ENCODE data around the gene ADGRD1.

Gene ADGRD1

DNA sequence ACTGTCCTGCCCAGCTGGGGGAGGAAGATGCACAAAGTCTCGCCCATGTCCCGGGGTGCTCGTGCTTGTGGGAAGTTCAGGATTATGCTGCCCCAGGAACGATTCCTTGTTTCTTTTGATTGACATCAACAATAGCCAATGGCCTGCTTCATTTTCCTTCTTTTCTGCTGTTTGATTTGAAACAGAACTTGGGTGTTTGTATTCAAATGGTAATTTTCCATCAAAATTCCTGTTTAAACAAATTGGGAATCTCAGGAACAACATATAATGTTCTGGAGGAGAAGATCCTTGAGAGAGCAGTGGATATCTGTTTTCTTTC, 97.4 kb downstream of the ADGRD1 start:
- no peak for TF ChIP-seq MYC (IDR thresholded peaks at IDR 0.05; ENCODE audit: low read depth, low read length)
- TF ChIP-seq, protein P1, sequence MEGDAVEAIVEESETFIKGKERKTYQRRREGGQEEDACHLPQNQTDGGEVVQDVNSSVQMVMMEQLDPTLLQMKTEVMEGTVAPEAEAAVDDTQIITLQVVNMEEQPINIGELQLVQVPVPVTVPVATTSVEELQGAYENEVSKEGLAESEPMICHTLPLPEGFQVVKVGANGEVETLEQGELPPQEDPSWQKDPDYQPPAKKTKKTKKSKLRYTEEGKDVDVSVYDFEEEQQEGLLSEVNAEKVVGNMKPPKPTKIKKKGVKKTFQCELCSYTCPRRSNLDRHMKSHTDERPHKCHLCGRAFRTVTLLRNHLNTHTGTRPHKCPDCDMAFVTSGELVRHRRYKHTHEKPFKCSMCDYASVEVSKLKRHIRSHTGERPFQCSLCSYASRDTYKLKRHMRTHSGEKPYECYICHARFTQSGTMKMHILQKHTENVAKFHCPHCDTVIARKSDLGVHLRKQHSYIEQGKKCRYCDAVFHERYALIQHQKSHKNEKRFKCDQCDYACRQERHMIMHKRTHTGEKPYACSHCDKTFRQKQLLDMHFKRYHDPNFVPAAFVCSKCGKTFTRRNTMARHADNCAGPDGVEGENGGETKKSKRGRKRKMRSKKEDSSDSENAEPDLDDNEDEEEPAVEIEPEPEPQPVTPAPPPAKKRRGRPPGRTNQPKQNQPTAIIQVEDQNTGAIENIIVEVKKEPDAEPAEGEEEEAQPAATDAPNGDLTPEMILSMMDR (IDR thresholded peaks at IDR 0.05; ENCODE audit: low read depth, low read length) = no peak
- no peak for TF ChIP-seq POLR2A (IDR thresholded peaks at IDR 0.05; ENCODE audit: extremely low read depth, insufficient read length)
- TF ChIP-seq, protein P2, sequence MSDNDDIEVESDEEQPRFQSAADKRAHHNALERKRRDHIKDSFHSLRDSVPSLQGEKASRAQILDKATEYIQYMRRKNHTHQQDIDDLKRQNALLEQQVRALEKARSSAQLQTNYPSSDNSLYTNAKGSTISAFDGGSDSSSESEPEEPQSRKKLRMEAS (IDR thresholded peaks at IDR 0.05; ENCODE audit: low read depth, low read length) = no peak
- DNase-seq (ENCODE audit: low read depth) = no peak

DNA sequence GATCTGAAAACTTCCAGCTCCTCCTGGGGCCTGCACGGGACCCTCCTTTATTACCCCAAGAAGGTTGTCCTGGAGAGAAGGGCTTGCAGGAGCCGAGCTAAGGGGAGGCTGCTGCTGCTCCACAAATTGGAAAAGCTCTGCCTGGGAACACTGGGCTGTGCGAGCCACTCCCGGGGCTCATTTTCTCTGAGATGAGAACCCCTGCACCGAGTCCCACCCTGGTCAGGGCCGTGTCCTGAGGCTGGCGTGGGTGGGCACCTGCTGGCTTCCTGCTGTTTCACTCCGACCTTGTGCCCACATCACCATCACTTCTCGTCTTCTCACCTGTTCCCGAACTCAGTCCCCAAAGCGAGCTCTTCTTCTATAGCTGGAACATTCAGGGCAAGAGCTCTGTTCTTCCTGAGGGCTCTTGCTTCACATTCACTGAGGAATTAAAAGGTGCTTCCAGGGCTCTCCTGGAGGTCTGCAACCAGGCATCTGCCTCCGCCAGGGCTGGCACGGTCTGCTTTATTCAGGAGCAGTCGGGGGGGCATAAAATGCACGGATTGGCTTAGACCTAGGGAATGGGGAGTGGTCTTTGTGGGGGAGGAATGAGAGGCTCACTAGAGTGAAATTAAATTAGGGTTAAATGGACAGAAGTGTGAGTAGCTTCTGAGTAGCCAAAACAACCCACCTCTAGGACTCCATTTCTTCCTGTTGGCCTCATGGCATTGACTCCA, 98.5 kb downstream of the ADGRD1 start:
- no peak overlapping the region for H3K4me3 ChIP-seq (ENCODE audit: low read depth, low read length)
- DNase-seq (ENCODE audit: low read depth) = no peak
- TF ChIP-seq POLR2A (IDR thresholded peaks at IDR 0.05; ENCODE audit: extremely low read depth, insufficient read length) (no peak), MYC (IDR thresholded peaks at IDR 0.05; ENCODE audit: low read depth, low read length) (no peak)
- TF ChIP-seq, protein P2 (IDR thresholded peaks at IDR 0.05; ENCODE audit: low read depth, low read length) = no peak
- TF ChIP-seq, protein P1 (IDR thresholded peaks at IDR 0.05; ENCODE audit: low read depth, low read length) = no peak

More for the DNA sequence above, 97.4 kb downstream of the ADGRD1 start:
- no peak overlapping the region for H3K4me3 ChIP-seq (ENCODE audit: low read depth, low read length)

DNA sequence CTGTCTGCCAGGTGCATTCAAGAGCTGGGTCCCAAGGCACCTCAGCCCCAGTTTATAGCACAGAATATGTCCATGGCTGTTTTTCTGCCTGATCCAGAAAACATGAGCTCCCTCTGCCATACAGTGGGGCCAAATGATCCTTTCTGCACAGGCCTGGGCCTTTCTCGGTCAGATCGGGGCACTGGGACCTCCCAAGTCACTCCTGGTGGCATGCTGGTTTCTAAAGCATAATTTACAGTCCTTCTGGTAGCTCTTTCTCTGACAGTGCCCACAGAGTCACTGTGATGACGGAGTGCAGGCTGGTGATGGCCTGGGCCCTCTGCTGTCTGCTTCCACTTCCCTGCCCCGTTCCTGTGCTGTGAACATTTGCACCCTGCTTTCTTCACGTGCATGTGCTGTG, 99.2 kb downstream of the ADGRD1 start:
- no peak overlapping the region for H3K4me3 ChIP-seq (ENCODE audit: low read depth, low read length)
- TF ChIP-seq POLR2A (IDR thresholded peaks at IDR 0.05; ENCODE audit: extremely low read depth, insufficient read length) (no peak), MYC (IDR thresholded peaks at IDR 0.05; ENCODE audit: low read depth, low read length) (no peak)
- TF ChIP-seq, protein P1 (IDR thresholded peaks at IDR 0.05; ENCODE audit: low read depth, low read length) = no peak
- TF ChIP-seq, protein P2 (IDR thresholded peaks at IDR 0.05; ENCODE audit: low read depth, low read length) = no peak
- DNase-seq (ENCODE audit: low read depth) = no peak

DNA sequence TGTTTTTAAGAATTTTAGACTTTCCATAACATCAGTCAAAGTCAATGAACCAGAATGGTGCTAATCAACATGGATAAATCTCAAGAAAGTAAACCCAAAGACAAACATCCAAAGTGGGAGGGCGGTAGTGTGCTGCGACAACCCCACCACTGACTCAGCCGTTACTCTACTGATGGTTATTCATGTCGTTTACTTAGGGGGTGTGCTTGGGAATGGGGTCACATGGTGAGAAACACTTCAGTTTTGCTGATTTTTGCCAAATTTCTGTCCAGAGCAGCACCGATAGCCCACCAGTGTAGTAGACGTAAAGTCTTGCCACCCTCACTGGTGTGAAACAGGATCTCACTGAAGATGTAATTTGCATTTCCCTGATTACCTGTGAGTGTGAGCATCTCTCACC, 99.9 kb downstream of the ADGRD1 start:
- H3K4me3 ChIP-seq (ENCODE audit: low read depth, low read length) = no peak overlapping the region
- DNase-seq (ENCODE audit: low read depth) = no peak
- TF ChIP-seq POLR2A (IDR thresholded peaks at IDR 0.05; ENCODE audit: extremely low read depth, insufficient read length) = no peak
- TF ChIP-seq, protein P1 (IDR thresholded peaks at IDR 0.05; ENCODE audit: low read depth, low read length) = no peak

DNA sequence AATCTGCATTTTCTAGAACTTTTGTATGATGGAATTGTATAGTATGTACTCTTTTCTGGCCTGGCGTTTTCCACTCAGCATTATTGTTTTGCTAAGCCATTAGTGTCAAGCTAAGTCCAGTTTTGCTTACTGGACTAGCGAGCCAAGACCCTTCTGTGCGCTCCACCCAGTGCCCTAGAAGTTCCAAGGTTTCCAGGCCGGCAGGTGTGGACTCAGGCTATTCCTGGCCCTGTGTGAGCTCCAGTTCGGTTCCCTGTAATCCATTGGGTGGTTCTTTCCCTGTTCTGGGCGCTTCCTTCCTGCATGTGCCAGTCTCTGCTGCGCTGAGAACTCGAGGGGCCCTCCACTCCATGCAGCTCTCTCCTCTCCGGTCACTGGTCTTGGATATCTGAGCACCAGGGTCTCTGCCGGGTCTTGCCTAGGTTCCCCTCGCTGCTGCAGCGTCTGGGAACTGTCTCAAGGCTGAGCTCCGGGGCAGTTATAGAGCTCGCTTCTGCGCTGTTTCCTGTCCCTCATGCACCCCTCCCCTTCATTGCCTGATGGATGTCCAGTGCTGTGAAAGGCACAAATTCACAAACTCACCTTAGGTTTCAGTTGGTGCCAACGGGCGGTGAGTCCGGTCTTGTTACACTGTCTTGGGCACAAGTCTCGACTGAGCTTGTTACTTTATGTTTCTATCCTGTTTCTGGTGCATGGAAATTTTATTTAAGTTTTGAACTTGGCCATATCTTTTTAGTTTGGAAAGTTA, 100.8 kb downstream of the ADGRD1 start:
- DNase-seq (ENCODE audit: low read depth) = no peak
- TF ChIP-seq, protein P2 (IDR thresholded peaks at IDR 0.05; ENCODE audit: low read depth, low read length) = no peak
- TF ChIP-seq, protein P1 (IDR thresholded peaks at IDR 0.05; ENCODE audit: low read depth, low read length) = no peak
- no peak for TF ChIP-seq POLR2A (IDR thresholded peaks at IDR 0.05; ENCODE audit: extremely low read depth, insufficient read length)
- TF ChIP-seq MYC (IDR thresholded peaks at IDR 0.05; ENCODE audit: low read depth, low read length) = no peak
- no peak overlapping the region for H3K4me3 ChIP-seq (ENCODE audit: low read depth, low read length)

All from NB4 (cell line).